NCI-H2196 treated with DMSO at 0.1 percent for 48 hours (cell line): ENCODE results near the gene PLA2G4A.

ENCODE experiments used
- DNase-seq: peaks from one replicate; lab custom pipeline; 2025; ENCODE audit not compliant: unreplicated experiment; lab: John Stamatoyannopoulos, UW

PLA2G4A gene

DNA sequence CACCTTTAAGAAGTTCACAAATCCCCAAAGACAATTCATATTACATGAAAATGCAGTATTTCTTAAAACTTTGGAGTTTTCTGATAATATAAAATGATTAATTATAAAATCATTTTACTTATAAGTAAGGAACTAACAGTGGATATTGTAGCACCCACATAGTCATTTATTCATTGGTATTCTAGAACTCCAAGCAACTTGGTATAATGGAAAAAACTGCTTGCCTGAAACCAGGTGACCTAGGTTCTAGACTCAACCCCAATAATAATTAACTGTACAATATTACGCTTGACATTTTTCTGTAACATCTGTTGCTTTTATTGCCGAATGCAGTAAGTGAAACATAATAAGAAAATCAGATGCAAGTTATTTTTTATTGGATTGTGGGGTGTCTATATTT is 2.4 kb downstream of the PLA2G4A start:
- no peak for DNase-seq

DNA sequence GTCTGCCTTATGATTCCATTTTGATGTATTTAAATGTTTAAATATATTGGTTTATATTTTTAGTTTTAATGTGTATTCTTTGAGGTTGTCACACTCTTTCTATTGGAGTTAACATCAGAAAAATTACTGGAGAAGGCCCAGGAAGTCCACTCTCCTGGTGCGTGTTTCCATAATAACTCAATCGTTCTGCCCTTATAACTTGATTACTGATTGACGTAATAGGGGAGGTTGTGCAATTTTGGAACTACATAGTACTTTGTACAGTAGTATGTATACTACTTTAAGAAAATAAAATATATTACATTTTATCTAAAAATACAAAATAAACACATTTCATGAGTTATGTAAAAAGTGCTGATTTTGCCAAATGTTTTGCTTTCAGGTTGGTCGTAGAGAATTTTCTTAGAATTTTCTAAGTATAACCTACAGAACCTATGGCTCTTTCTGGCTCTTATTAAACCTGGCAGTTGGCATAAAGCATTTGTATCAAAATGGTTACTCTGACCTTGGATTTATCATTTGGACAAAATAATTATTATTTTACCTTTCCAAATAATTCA is 5.7 kb downstream of the PLA2G4A start:
- DNase-seq = no peak

DNA sequence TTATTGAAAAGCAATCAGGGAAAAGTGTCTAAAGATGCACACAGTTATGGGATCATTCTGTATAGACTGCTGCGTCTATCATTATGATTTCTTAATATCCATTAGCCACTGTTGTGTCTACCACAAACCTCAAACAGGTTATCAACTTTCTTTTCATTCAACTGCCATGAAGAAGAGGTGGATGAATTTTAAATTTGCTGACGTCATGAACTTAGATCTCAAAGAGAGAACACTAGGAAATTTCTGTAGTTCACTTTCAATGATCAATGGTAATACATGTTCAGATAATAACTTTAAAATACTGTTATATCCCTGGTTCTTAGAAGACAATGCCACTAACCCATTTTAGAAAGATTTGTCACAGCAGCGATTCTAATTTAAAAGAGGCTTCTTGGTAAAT is 6.7 kb downstream of the PLA2G4A start:
- DNase-seq = no peak

DNA sequence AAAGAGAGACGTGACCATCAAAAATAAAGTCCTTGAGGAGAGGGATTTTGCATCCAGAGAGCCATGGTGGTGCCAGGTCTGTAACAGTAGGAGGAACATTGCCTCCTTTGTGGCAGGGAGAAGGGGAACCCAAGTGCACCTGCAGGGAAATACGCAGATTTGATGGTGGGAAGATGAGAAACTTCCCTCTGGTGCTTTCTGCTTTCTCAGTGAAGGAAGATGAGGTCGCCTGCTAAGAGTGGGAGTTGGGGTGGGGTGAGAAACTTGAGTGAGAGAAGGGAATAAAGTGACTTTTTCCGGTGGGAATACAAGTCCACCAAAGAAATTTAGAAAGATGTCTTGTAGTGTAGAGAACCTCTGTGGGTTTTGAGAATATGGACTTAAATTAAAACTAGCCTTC is 9.1 kb downstream of the PLA2G4A start:
- no peak for DNase-seq

DNA sequence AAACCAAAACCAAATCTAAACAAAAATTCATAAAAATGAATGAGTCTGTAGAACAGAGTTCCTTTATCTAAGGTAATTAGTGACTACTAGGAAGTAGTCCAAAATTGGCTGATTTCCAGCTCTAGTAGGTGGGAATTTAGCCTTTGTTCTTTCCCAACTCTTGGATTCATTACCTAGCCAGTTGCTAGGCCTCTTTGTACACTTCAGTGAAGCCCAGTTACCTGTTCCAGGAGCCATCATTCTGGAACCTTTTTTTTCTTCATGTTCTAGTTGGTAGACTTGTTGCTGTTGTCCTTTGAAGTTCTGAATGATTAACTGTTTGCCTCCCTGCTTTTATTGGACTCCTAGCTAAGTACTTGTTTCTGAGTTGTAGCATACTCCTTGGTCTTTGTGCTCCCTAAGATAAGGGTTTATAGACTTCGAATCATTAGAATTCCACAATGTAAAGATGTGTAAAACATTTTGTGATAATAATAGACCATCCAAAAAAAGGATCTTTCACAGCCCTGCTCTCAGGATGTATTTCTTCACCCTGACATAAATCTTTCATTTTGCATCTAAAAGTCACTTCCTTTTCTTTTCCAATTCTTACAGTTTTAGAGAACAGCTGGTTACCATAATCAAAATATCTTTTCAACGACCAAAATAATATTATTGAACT is 9.8 kb downstream of the PLA2G4A start:
- no peak for DNase-seq

DNA sequence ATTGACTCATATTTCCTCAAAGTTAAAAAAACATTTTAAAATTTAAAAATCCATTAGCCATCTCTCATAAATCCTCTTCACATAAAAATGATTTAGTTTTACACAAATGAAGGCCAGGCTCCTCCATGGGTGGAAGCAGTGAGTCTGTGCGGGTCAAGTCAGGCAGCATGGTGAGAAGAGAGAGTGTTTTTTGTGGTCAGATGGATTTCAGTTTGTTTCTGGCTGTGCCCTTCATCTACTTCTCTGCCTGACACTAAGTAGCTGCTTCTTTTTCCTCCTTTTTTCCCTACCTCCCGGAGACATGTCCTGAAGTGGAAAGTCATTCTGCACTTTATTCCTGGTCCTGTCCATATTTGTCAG is 10.3 kb downstream of the PLA2G4A start:
- no peak for DNase-seq

DNA sequence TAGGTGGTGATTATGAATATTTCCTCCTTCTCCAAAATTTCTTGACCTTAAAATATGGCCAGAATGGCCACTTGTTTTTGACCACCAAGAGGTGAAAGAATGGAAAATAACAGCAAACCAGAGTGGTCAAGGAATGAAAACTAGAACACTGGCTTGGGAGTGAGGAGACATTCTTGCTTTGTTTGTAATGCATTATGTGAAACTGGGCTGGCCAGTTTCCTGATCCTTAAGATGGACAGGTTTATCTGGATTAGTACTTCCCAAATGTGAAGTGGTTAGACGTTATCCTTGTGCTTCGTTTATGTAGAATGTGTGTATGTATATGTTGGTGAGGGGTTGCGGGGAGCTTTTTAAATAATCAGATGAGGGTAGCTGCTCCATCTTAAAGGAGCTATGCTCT is 12.8 kb downstream of the PLA2G4A start:
- DNase-seq = no peak

DNA sequence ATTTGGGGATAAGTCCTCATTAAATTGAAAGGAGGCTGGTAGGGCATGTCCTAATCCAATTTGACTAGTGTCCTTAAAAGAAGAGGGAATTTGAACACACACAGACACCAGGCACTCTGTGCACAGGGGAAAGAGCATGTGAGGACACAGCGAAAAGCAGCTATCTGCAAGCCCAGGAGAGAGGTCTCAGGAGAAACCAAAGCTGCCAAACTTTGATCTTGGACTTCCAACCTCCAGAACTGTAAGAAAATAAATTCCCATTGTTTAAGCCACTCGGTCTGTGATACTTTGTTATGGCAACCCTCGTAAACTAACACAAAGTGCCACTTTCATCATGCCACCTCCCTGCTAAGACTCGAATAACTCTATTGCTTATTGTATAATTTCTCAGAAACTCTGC is 13.8 kb downstream of the PLA2G4A start:
- no peak for DNase-seq

DNA sequence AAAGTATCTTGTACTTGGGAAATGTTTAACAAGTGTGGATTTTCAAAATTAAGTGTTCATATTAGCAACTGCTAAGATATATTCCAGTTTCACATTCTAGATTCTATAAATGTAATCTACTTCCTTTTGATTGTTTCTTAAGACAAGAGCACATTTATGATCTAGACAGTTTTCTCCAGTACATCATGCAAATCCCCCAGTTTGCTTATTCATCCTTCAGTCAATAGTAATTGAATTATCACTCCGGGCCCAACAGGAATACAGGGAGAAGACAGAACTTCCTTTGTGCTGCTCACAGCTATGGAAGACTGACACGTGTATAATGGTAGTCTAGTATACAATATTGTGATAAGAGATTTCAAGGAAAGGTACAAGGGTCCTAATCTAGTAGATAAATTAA is 14.5 kb downstream of the PLA2G4A start:
- DNase-seq = no peak

DNA sequence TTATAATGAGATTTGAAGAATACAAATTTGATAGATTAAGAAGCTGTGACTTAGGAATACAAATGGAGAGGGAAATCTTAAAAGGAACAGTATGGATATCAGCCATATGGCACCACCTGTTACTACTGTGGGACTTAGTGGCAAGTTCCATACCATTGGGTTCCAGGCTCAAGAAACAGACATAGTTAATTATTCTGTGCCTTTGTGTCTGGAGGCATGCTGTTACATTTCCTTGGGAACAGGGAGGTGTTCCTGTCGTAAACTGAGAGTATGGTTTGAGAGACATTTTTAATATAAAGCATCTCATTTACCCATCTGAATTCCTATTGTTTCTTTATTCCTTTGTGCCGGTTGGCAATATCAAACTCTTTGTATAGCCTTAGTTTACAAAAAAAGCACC is 15.2 kb downstream of the PLA2G4A start:
- DNase-seq = no peak

DNA sequence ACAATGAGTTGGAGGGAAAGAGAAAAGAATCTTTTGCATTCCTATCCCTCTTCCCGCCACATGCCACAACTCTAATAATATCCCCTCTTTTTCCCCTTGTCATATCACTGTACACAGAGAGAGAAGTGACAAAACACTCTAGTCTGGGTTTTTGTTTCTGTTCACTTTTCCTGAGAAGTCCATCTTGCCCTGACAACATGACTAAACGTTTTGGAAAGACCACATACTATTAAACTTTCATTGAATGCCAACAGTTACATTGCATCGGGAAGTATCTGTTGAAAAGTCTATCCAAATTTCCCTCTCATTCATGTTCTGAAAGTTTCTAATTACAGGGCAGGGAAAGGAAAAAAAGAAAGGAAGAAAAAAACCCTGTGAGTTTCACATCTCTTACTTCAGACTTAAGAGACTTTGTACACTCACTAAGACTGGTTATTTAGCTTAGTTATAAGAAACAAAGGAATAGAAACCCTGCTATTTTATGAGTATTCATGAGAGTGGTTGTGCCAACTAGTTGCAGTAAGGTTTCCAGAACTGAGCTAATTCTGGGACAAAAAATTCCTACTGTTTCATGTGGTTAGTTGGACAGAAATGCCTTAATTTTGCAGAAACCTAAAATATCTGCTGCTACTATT is 16.9 kb downstream of the PLA2G4A start:
- DNase-seq = no peak

DNA sequence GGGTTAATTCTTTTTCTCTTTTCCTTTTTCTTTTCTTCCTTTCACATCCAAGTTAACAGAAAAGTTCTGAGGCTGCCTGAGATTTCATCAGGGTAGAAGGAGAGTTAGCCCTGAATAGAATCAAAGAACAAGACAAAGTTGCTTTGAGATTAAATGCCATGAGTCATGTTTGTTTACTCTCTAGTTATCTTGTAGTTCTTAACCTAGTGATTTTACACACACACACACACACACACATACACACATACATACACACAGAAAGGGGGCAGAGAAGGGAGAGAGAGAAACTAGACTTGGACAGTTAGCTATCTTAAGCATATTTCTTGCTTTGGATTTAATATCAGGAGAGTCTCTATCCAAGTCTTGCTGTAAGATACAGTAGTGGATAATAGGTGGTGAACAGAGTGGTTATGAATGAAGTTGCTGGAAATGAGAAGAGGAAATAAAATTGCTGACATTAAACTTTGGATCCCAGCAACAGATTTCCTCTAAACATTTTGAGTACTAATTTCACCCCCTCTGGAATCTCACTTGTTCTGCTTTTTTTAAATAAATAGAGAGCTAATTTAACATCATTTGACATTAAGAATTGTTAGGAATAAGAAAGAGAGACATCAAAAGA is 19.9 kb downstream of the PLA2G4A start:
- DNase-seq = no peak

DNA sequence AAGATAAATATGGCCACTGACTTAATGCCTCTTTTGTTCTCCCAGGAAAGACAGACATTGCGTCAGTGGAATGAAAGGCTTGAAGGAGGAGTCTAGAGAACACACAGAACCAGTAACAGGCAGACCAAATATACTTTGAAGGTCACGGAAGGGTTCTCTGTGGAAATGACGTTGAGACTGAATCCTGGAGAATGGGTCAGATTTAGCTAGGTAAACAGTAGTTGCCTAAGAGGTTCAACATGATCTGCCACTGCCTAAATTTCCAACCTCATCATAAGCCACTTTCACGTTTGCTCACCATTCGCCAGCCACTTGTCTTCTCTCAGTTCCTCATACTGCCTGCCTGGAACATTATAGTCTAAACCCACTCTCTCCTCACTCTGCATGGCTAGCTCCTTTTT is 20.5 kb downstream of the PLA2G4A start:
- DNase-seq = no peak

DNA sequence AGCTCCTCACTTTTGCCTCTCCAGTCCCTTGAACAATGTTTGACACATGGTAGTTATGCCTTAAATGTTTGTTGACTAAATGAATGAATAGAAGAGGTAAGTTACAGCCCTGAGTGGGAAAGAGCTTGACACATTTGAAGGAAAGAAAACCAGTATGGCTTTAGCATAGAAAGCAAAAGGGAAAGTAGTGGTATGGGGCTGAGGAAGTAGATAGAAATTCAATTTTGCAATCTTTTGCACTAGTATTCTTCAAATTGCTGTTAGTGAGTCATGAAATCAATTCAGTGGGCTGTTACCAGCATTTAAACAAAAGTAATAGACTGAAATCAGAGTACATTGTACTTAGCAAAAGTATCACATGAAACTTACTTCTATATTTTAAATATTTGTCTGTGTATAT is 21.1 kb downstream of the PLA2G4A start:
- DNase-seq = no peak

DNA sequence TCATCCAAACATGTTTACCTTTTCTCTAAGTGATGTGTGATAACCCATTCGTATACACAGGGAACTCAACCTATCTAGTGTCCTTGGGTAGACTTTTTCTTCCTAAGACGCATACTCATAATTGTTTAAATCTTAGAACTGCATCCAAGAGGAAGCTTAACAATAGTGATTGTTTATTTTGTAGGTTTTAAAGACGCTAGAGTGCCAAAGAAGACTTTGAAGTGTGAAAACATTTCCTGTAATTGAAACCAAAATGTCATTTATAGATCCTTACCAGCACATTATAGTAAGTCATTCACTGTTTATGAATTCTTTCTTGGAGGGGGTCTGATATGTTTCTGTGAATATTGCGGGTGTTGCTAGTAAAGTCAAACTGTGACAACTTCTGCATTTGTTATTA is 25.4 kb downstream of the PLA2G4A start:
- no peak for DNase-seq

DNA sequence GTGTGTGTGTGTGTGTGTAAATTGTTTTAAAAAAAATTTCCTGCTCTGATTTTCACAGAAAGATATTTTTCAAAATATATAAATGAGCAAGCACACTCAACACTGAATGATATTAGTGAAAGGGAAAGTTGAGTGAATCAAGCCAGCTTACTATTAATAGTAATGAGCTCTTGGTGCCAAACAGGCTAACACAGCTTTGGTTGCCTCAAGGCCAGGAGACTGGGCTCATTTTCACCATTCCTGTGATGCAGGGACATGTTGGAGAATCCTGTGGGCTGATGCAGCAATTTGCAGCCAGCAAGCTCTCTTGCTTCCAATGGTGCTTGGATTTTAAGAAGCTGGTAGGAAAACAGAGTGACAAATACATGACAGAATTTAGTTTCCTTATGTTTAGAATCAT is 30.2 kb downstream of the PLA2G4A start:
- DNase-seq = no peak

DNA sequence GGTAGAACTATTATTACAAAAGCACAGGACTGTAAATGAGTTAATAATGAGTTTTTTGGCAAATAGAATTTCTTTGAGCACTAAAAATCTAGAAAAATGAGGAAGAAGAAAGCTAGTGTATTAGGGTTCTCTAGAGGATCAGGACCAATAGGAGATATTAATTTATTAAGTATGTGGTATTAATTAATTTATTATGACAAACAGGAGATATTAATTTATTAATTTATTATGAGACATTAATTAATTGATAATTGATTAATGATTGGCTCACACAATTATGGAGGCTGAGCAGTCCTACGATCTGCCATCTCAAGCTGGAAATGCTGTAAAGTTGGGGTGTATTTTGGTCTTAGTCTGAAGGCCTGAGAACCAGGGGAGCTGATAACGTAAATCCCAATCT is 31.2 kb downstream of the PLA2G4A start:
- no peak for DNase-seq

DNA sequence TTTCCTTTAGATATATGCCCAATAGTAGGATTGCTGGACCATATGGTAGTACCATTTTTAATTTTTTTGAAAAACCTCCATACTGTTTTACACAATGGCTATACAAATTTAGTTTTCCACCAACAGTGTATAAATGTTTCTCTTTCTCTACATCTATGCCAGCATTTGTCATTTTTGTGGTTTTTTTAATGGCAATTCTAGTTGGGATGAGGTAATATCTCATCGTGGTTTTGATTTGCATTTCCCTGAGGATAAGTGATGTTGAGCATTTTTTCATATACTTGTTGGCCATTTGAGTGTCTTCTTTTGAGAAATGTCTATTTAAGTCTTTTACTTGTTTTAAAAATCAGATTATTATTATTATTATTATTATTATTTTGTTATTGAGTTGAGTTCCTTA is 35.5 kb downstream of the PLA2G4A start:
- no peak for DNase-seq

DNA sequence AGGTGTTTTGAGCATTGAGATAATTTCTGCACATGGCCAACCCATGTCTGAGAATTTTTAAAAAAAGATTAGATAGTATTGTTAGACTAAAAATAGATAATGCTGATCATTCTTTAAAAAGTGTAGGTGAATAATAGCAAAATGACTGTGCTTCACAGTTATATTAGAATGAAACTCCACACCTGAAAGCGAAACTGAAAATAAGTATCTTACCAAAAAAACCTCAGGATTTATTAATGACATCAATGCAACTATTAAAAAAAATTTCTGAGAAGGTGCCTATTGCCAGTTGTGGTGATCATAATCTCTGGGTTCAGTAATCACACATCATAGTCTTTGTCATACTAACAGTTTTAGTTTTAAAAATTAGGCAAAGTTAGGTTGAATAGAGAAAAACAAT is 36.5 kb downstream of the PLA2G4A start:
- no peak for DNase-seq

DNA sequence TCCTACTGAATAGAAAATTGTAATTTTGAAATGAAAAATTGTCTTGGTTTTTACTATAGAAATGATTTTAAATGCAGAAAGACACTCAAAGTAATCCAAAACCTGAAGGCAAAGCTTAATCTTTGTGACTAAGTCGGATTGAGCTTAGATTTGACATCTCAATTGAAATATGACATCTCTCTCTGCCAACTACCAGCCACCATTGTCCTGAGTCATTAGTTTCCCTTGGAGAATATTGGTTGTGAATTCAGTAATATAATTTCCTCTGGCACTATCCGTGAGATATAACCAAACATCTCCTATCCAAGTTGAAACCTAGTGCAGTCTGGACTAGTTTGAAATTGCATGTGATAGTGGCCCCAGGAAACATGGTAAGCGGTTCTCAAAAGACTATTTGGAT is 37.1 kb downstream of the PLA2G4A start:
- no peak for DNase-seq

DNA sequence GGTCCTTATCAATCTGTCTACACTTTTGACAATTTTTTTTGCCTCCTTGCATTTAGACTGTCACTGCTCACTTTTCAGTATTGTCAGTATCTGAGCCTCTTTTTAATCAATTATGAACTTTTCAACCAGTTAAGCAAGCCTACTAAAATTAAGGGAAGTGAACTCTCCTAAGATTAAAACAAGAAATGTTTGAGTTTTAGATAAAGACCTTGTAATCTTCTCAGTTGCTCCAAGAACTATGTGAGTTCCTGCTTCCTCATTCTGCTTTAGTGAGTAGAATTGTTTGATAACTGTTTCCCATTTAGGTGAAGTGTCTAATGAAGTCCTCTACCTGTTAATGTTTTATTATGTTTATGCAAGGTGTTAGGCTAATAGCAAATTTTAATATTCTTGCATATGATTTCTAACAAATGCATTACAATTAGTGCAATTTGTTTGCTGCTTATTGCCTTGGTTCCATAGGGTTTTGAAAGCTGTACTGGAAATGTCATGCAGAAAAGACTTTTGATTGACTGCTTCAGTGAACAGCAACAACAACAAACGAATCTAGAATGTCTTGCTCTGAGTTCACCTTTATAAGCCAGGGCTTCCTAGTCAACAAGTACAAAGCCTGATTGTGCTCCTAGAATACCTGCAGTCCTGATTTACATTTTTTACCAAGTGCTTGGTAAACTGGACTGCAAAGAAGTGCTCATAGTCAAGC is 40.9 kb downstream of the PLA2G4A start:
- DNase-seq = no peak

DNA sequence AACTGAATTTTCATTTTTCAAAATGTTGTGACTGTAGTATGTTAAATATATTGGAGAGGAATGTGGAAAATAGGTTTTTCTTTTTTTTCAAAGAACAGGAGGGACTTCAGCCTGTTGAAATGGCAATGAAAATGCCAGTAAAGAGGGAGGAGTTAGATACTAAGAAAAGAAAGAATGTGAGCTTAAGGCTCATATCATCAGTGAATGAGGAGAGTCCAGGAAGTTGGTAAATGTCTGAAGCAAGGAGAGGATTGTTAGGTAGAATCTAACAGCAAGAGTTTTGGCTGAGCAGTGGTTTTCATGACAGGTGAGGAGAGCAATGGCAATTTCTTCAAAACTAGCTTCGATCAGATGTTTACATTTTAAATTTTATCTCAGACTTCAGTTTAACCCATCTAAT is 43.0 kb downstream of the PLA2G4A start:
- DNase-seq = no peak
